Measurements from ENCODE around the gene PRKG1. TPM values are rescaled to one million over a fixed set of nuclear protein-coding genes. Genes with fewer than 3 reads are reported as not detected.

Gene PRKG1
- total and polyA plus RNA-seq, 2 of the 4 experiments (the other 2 are of a cell fraction), result 3.5 to 18.3 TPM

- Histone ChIP-seq H3K9me1 (ENCODE audit: insufficient read depth, low read length) (peaks cover 3% of the 10 kb centered on the region; the same call in 1 of the 2 replicates), H3K4me1 (ENCODE audit: control insufficient read depth, insufficient read depth, low read length) (peaks cover 3% of the 10 kb centered on the region), H3K18ac (ENCODE audit: low read depth, low read length) (no peak overlapping the region), H3K9me3 (ENCODE audit: control insufficient read depth, insufficient read depth, low read length) (no peaks in the 10 kb centered on the region), H3K4me2 (ENCODE audit: low read depth, low read length) (no peak overlapping the region), H2BK5ac (ENCODE audit: low read depth, low read length, poor library complexity, severe bottlenecking) (no peak overlapping the region), H2AFZ (replicated peaks; ENCODE audit: low read length, poor library complexity) (no peak overlapping the region), H2BK15ac (ENCODE audit: low read depth, low read length) (no peak overlapping the region), H3K79me1 (ENCODE audit: low read depth in 1 of 2, low read length in 2 of 2) (peaks cover 0 to 12% of the 10 kb centered on the region in 2 experiments; a peak in 2 of 4 replicates), H4K20me1 (ENCODE audit: insufficient read depth, low read length) (no peaks in the 10 kb centered on the region), H4K91ac (ENCODE audit: insufficient read depth, low read depth, low read length) (no peak overlapping the region), H2BK20ac (ENCODE audit: low read depth, low read length) (no peak overlapping the region), H2AK9ac (replicated peaks; ENCODE audit: low read depth, low read length, poor library complexity) (no peak overlapping the region), H3K27ac (ENCODE audit: insufficient read depth, low read length) (no peak overlapping the region), H3K4me3 (ENCODE audit: insufficient read depth, low read depth, low read length) (no peak overlapping the region), H3K14ac (replicated peaks; ENCODE audit: low read depth, low read length) (no peak overlapping the region), H2BK120ac (ENCODE audit: low read depth, low read length) (no peak overlapping the region), H3K56ac (ENCODE audit: extremely low read depth, insufficient read depth, low read length) (no peak overlapping the region), H4K8ac (ENCODE audit: low read depth in 2 of 2, low read length in 2 of 2) (no peak overlapping the region), H3K36me3 (ENCODE audit: control insufficient read depth, insufficient read depth, low read length) (no peaks in the 10 kb centered on the region), H3K4ac (ENCODE audit: low read depth, low read length) (no peak overlapping the region), H3K9ac (ENCODE audit: low read depth, low read length) (no peak overlapping the region), H3K27me3 (ENCODE audit: control insufficient read depth, insufficient read depth, low read length) (no peaks in the 10 kb centered on the region), H4K5ac (ENCODE audit: low read depth, low read length) (no peak overlapping the region), H3K23ac (ENCODE audit: low read depth, low read length) (no peak overlapping the region), H2AK5ac (ENCODE audit: low read depth, low read length) (no peak overlapping the region)
- ATAC-seq (ENCODE audit: low read depth) (no peak), DNase-seq (no peak)
- no TSS peak for BruUV-seq (replicated peaks)
- dilution Hi-C loops (cut with HindIII; ENCODE audit: low sequenced_read_pairs, unreplicated experiment) (no loop called here), intact Hi-C loops (cut with micrococcal nuclease) (loop anchor here (5.0 kb wide), 2 partner anchors 407 to 543 kb away; no protein-coding TSS in a partner anchor), in situ Hi-C loops (cut with MboI; ENCODE audit: low sequenced_read_pairs) (loop anchor here (5.0 to 25.0 kb wide), 3 partner anchors 347 to 543 kb away; partner anchors contain the start of gene PRKG1)
- no peak for TF ChIP-seq CEBPB (IDR thresholded peaks at IDR 0.05; ENCODE audit: low read depth, low read length)
- TF ChIP-seq ELK1 (IDR thresholded peaks at IDR 0.05; ENCODE audit: borderline replicate concordance, low read depth, low read length), result no peak
- no peak for TF ChIP-seq BHLHE40 (IDR thresholded peaks at IDR 0.05; ENCODE audit: low read depth, low read length)
- no peak for TF ChIP-seq CTCF (conservative IDR thresholded peaks at IDR 0.05; ENCODE audit: low read depth, low read length)
- TF ChIP-seq RFX5 (IDR thresholded peaks at IDR 0.05; ENCODE audit: low read depth, low read length), result no peak
- TF ChIP-seq POLR2A (IDR thresholded peaks at IDR 0.05; ENCODE audit: low read depth, low read length), result no peak
- no peak for TF ChIP-seq RCOR1 (IDR thresholded peaks at IDR 0.05; ENCODE audit: insufficient replicate concordance, low read length)
- no peak for TF ChIP-seq MAZ (IDR thresholded peaks at IDR 0.05; ENCODE audit: borderline replicate concordance, low read depth, low read length)
- TF ChIP-seq CHD1 (IDR thresholded peaks at IDR 0.05; ENCODE audit: low read depth, low read length), result no peak
- no peak for TF ChIP-seq FOS (IDR thresholded peaks at IDR 0.05; ENCODE audit: low read depth, low read length)
- TF ChIP-seq MXI1 (IDR thresholded peaks at IDR 0.05; ENCODE audit: borderline replicate concordance, low read depth, low read length), result no peak
- TF ChIP-seq USF2 (IDR thresholded peaks at IDR 0.05; ENCODE audit: low read depth, low read length), result no peak
- no peak for TF ChIP-seq SMC3 (IDR thresholded peaks at IDR 0.05; ENCODE audit: low read depth, low read length)
- POLR2A ChIA-PET (ENCODE audit: unreplicated experiment), result no interaction called here
- WGBS, 2 experiments (ENCODE audit: extremely low coverage in 2 of 2, insufficient read length in 1 of 2), result no CpG with 5 or more reads among the region's 3 CpGs
- CTCF ChIA-PET, result interaction anchor here (0.6 to 1.7 kb wide), 2 partner anchors 8 to 355 kb away, joined by 4 to 5 read pairs; no protein-coding TSS in a partner anchor
These were observed 345.2 kb downstream of the PRKG1 start for GRCh38 chr10:51419196-51420093.
